ENCODE measurements around the gene NIPSNAP2.

GRCh38 chr7:55962014-55962413, 2.4 kb upstream of the NIPSNAP2 start:
- TF ChIP-seq ATF6 (CRISPR knock-in tag; IDR thresholded peaks at IDR 0.05), result no peak
- no peak for TF ChIP-seq CTCF (IDR thresholded peaks at IDR 0.05)
- TF ChIP-seq SP1 (CRISPR knock-in tag; conservative IDR thresholded peaks at IDR 0.05), result no peak
- TF ChIP-seq STAT6 (CRISPR knock-in tag; conservative IDR thresholded peaks at IDR 0.05; ENCODE audit: low read depth), result no peak
- TF ChIP-seq GABPB1 (CRISPR knock-in tag; IDR thresholded peaks at IDR 0.05), result no peak
